Endothelial cell of umbilical vein (primary cell): ENCODE data around the gene POLR2L. TPM values are rescaled to one million over a fixed set of nuclear protein-coding genes. Genes with fewer than 3 reads are reported as not detected.

Experiments
- BruUV-seq: library from RNA; stranded (reverse); fragments of 400-500 nt; replicated peaks from 2 replicates; lab custom pipeline; 2021; lab: Mats Ljungman, UMichigan
- CTCF ChIA-PET: fragments of 300-600, 350-600 bp; sonication (Branson Sonifier 250); formaldehyde crosslinking; loops from one replicate; lab custom pipeline; 2021; ENCODE audit warnings: antibody characterized with exemption, inconsistent platforms; lab: Charles Lee
- POLR2A ChIA-PET: fragments of 300-600, 350-600 bp; sonication (Branson Sonifier 250); formaldehyde crosslinking; loops from one replicate; lab custom pipeline; 2021; ENCODE audit warnings: antibody characterized with exemption, inconsistent platforms; lab: Charles Lee
- DNase-seq: peaks from one replicate; pipeline ENCODE4 v3.0.0-alpha.2; 2011; ENCODE audit warnings: low read depth, low spot score
- FAIRE-seq: peaks from 2 replicates; lab custom pipeline; 2011; peaks lifted over from hg19 to GRCh38; lab: Jason Lieb, UNC
- H2AFZ ChIP-seq: 2 replicates; pipeline ENCODE4 v1.6.0; 2012; ENCODE audit warnings: low read depth, low read length, control low read depth, inconsistent platforms
- H3K27ac ChIP-seq: 2 replicates; pipeline ENCODE4 v1.5.1; 2011; ENCODE audit warnings: low read depth, mild to moderate bottlenecking, control low read depth, low read length, moderate library complexity; ENCODE audit not compliant: insufficient read depth
- H3K27me3 ChIP-seq, 2 experiments: 2 replicates each; pipeline versions ENCODE4 v1.6.0 to v1.6.1; 2011; ENCODE audit warnings: low read length in 2 of 2, mixed read lengths in 1 of 2; ENCODE audit not compliant: control insufficient read depth in 2 of 2, insufficient read depth in 2 of 2
- H3K36me3 ChIP-seq, 2 experiments: 2 replicates in 1 of 2; 3 replicates in 1 of 2; pipeline ENCODE4 v1.5.1; 2011; ENCODE audit warnings: low read length in 2 of 2, mild to moderate bottlenecking in 1 of 2, moderate library complexity in 1 of 2; ENCODE audit not compliant: control insufficient read depth in 2 of 2, insufficient read depth in 2 of 2; ENCODE audit errors: extremely low read depth in 1 of 2
- H3K4me1 ChIP-seq: 3 replicates; pipeline ENCODE4 v1.5.1; 2011; ENCODE audit warnings: mild to moderate bottlenecking, low read length; ENCODE audit not compliant: control insufficient read depth, insufficient read depth; ENCODE audit errors: extremely low read depth
- H3K4me2 ChIP-seq: 2 replicates; pipeline ENCODE4 v1.6.1; 2011; ENCODE audit warnings: low read length, control low read depth, mixed read lengths; ENCODE audit not compliant: insufficient read depth
- H3K4me3 ChIP-seq, 3 experiments: fragments of 200-600 bp in 1 of 3; sonication (generic), shearing (Covaris generic) in 1 of 3; replicated peaks in 1 of 3; 2 replicates each; pipeline ENCODE4 v1.5.1; 2011 to 2016; ENCODE audit warnings: control low read depth in 3 of 3, low read length in 3 of 3, mild to moderate bottlenecking in 2 of 3, inconsistent platforms in 1 of 3, low read depth in 1 of 3, moderate library complexity in 1 of 3; ENCODE audit not compliant: insufficient read depth in 1 of 3
- H3K79me2 ChIP-seq: 2 replicates; pipeline ENCODE4 v1.6.0; 2012; ENCODE audit warnings: low read length, inconsistent platforms; ENCODE audit not compliant: control insufficient read depth, insufficient read depth
- H3K9ac ChIP-seq: replicated peaks from 2 replicates; pipeline ENCODE3; 2011; ENCODE audit warnings: low read length, control low read depth; ENCODE audit not compliant: insufficient read depth; ENCODE audit errors: extremely low read depth
- H3K9me1 ChIP-seq: replicated peaks from 3 replicates; pipeline ENCODE4 v1.6.0; 2011; ENCODE audit warnings: mild to moderate bottlenecking, low read length; ENCODE audit not compliant: control insufficient read depth, insufficient read depth; ENCODE audit errors: extremely low read depth
- H3K9me3 ChIP-seq: replicated peaks from 2 replicates; pipeline ENCODE4 v1.5.1; 2012; ENCODE audit warnings: low read length, inconsistent platforms; ENCODE audit not compliant: control insufficient read depth, insufficient read depth
- H4K20me1 ChIP-seq: replicated peaks from 2 replicates; pipeline ENCODE3; 2011; ENCODE audit warnings: mild to moderate bottlenecking, low read length; ENCODE audit not compliant: control insufficient read depth, insufficient read depth; ENCODE audit errors: extremely low read depth
- CTCF ChIP-seq, 2 donors: IDR thresholded peaks; 1 replicate in 1 of 2; 2 replicates in 1 of 2; pipeline ENCODE4 v1.5.1; 2011; ENCODE audit warnings: low read length in 2 of 2, mild to moderate bottlenecking in 2 of 2, moderate library complexity in 2 of 2, control low read depth in 1 of 2, inconsistent platforms in 1 of 2, low read depth in 1 of 2; ENCODE audit not compliant: insufficient read depth in 1 of 2; ENCODE audit errors: extremely low read depth in 1 of 2
- EZH2 ChIP-seq: IDR thresholded peaks from 2 replicates; pipeline ENCODE4 v1.6.1; 2012; ENCODE audit warnings: borderline replicate concordance, low read depth, mild to moderate bottlenecking, moderate library complexity, low read length, inconsistent platforms; ENCODE audit not compliant: severe bottlenecking
- FOS ChIP-seq: IDR thresholded peaks from 2 replicates; pipeline ENCODE4 v1.6.1; 2011; ENCODE audit warnings: mild to moderate bottlenecking, low read length, moderate library complexity, borderline replicate concordance; ENCODE audit not compliant: insufficient read depth
- GATA2 ChIP-seq: IDR thresholded peaks from 2 replicates; pipeline ENCODE4 v1.7.0; 2011; ENCODE audit warnings: low read depth, mild to moderate bottlenecking, moderate library complexity, mixed read lengths, low read length; ENCODE audit not compliant: insufficient read length, insufficient read depth
- JUN ChIP-seq: IDR thresholded peaks from 2 replicates; pipeline ENCODE4 v1.6.1; 2011; ENCODE audit warnings: borderline replicate concordance, low read depth; ENCODE audit not compliant: insufficient read length, insufficient read depth
- MYC ChIP-seq: IDR thresholded peaks from one replicate; pipeline ENCODE4 v1.6.1; 2011; ENCODE audit warnings: mild to moderate bottlenecking, low read depth, low read length
- POLR2A ChIP-seq: IDR thresholded peaks from 2 replicates; pipeline ENCODE4 v1.6.1; 2012; ENCODE audit warnings: low read depth, mild to moderate bottlenecking, control low read depth, low read length
- POLR2AphosphoS5 ChIP-seq: IDR thresholded peaks from 2 replicates; pipeline ENCODE4 v1.6.1; 2012; ENCODE audit warnings: low read depth, mild to moderate bottlenecking, control low read depth, low read length, moderate library complexity; ENCODE audit not compliant: insufficient read depth
- dilution Hi-C: fragments of 300-500 bp; cut with MboI; formaldehyde crosslinking; loops from one replicate; pipeline ENCODE4 v1.15.0; 2019; ENCODE audit warnings: low sequenced_read_pairs; ENCODE audit not compliant: extremely low pct_ligation_motif_present
- intact Hi-C: fragments of 100-400 bp; cut with micrococcal nuclease; formaldehyde crosslinking; loops from one replicate; pipeline ENCODE4 v1.10.0; 2022
- polyA plus RNA-seq, 4 experiments: library from polyadenylated mRNA; depleted of rRNA in 3 of 4; stranded (reverse) in 3 of 4; unstranded in 1 of 4; fragments of >200 nt; gene quantifications; 2 replicates each; pipeline versions ENCODE4 v1.2.1 to v1.2.3, GENCODE V29; 2011 to 2012; ENCODE audit warnings: missing spikeins in 1 of 4
- total RNA-seq: library from RNA; stranded (reverse); gene quantifications from 2 replicates; pipeline ENCODE4 v1.2.3, GENCODE V29; 2021
- TF ChIP-seq, protein P1 (sequence below): IDR thresholded peaks from 2 replicates; pipeline ENCODE4 v1.6.1; 2011; ENCODE audit not compliant: insufficient read depth, insufficient read length

The POLR2L gene
- total and polyA plus RNA-seq, 2 donors (not counting 3 experiments of a cell fraction or from before 2014, with no cell fraction given), result 146 to 259 TPM

GRCh38 chr11:796565-797295, 45.6 kb downstream of the POLR2L start:
- H3K4me1 ChIP-seq, result peaks cover 14% of the 10 kb centered on the region
- DNase-seq (no peak), FAIRE-seq (no peak)
- H3K27ac ChIP-seq, result peak overlapping the region; percentile 39
- ChIA-PET CTCF (interaction anchor here (1.1 to 2.1 kb wide), 3 partner anchors 11 to 48 kb away, joined by 4 to 9 read pairs (median 9); no protein-coding TSS in a partner anchor), POLR2A (interaction anchor here (0.7 to 1.0 kb wide), 2 partner anchors 13 to 37 kb away, joined by 3 read pairs; partner anchors contain the start of gene RPLP2)
- TF ChIP-seq POLR2A, result no peak
- H3K4me2 ChIP-seq, result peak overlapping the region; percentile 62
- no TSS peak for BruUV-seq
- dilution Hi-C loops (no loop called here), intact Hi-C loops (loop anchor here (1.0 to 2.0 kb wide), 2 partner anchors 13 to 14 kb away; partner anchors contain the start of gene RPLP2)
- peaks cover 11% of the 10 kb centered on the region for H3K79me2 ChIP-seq
- H3K9me3 ChIP-seq, result no peaks in the 10 kb centered on the region
- H2AFZ ChIP-seq, result no peak overlapping the region
- no peaks in the 10 kb centered on the region for H4K20me1 ChIP-seq
- H3K27me3 ChIP-seq, result no peaks in the 10 kb centered on the region
- peak overlapping the region; percentile 57 to 66 (median 64) for H3K4me3 ChIP-seq
- H3K9me1 ChIP-seq, result no peaks in the 10 kb centered on the region
- H3K9ac ChIP-seq, result peak overlapping the region; percentile 45
- peaks cover 0 to 10% of the 10 kb centered on the region in 2 experiments for H3K36me3 ChIP-seq

DNA sequence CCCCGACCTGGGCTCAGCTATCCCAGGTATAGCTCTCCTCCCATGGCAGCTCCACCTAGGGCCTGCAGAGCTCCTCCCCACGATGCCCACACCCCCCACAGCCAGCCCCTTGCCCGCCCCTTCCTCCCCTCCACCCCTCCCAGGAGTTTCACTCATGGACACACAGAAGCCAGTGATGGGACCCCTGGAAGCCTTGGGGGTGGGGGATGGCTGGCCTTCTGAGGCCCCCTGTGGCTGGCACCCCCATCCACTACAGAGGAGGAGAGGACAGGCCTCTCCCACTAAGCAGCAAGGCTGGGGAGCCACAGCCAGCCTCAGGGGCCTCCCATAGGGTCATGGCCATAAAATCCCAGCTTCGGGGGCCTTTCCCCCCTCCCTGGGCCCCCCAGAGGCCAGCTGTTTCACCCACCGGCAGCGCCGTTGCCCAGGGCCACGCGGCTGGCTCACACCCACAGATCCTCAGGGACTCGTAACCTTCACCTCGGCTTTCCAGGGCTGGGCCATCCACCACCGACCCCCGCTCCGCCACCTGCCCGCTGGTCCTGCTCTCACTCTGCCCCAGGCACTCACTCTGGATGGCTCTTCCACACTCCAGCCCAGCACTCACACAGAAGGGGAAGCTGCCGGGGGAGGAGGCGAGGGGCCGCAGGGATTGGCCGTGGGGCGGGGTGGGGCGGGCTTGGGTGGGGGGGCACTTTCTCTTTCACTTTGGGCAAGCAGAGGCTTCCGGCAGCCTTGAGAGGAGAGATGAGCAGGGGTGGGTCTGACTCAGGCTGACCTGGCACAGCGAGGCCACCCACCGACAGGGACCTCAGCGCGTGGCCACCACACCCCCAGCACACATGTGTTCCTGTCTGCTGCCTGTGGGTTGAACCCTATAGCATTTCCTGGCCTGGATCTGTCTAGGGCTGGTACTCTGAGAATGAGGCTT, 46.4 kb downstream of the POLR2L start:
- H3K4me1 ChIP-seq, result peaks cover 14% of the 10 kb centered on the region
- H3K79me2 ChIP-seq, result peaks cover 11% of the 10 kb centered on the region
- BruUV-seq, result no TSS peak
- peak overlapping the region; percentile 54 for H3K4me2 ChIP-seq
- no peaks in the 10 kb centered on the region for H3K9me3 ChIP-seq
- dilution Hi-C loops, result no loop called here
- peak; percentile 53 for DNase-seq
- no peaks in the 10 kb centered on the region for H3K27me3 ChIP-seq
- peaks cover 0 to 5% of the 10 kb centered on the region in 2 experiments for H3K36me3 ChIP-seq
- peak overlapping the region in 2 of 3 experiments; percentile 28 to 33 for H3K4me3 ChIP-seq
- TF ChIP-seq EZH2 (no peak), JUN (no peak), MYC (peak; percentile 19), CTCF (IDR thresholded peaks at IDR 0.05; ENCODE audit: extremely low read depth in 1 of 2, insufficient read depth in 1 of 2, low read depth in 1 of 2, low read length in 2 of 2) (no peak), FOS (no peak), POLR2AphosphoS5 (no peak), GATA2 (no peak), POLR2A (no peak)
- TF ChIP-seq, protein P1, sequence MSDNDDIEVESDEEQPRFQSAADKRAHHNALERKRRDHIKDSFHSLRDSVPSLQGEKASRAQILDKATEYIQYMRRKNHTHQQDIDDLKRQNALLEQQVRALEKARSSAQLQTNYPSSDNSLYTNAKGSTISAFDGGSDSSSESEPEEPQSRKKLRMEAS, result peak; percentile 8
- H3K9ac ChIP-seq, result peak overlapping the region; percentile 34
- peak; percentile 81 for FAIRE-seq
- CTCF ChIA-PET, result interaction anchor here (2.0 to 2.1 kb wide), 2 partner anchors 10 to 12 kb away, joined by 9 read pairs; no protein-coding TSS in a partner anchor
- intact Hi-C loops, result loop anchor here (2.0 kb wide), 1 partner anchor 13 kb away; no protein-coding TSS in a partner anchor
- peak overlapping the region; percentile 20 for H2AFZ ChIP-seq
- H3K9me1 ChIP-seq, result no peaks in the 10 kb centered on the region
- POLR2A ChIA-PET, result no interaction called here
- H4K20me1 ChIP-seq, result no peaks in the 10 kb centered on the region
- H3K27ac ChIP-seq, result peak overlapping the region; percentile 39
